Thyroid gland (tissue), 4 donors: ENCODE measurements around the gene HIP1. TPM values are rescaled to one million over a fixed set of nuclear protein-coding genes. Genes with fewer than 3 reads are reported as not detected.
"Not testable (repeated sequence)": the region's sequence is repeated elsewhere in the genome, so short reads cannot be mapped to it uniquely, and the experiment has no call there.

ENCODE experiments used
- DNase-seq, 2 donors: peaks; one replicate each; pipeline ENCODE4 v3.0.0-alpha.2; 2019
- H3K27ac ChIP-seq, 3 donors: fragments of 200-600 bp; sonication (generic); 1 replicate in 2 of 3; 2 replicates in 1 of 3; pipeline ENCODE4 v1.5.1; 2016 to 2019; ENCODE audit warnings: mild to moderate bottlenecking in 1 of 3, moderate library complexity in 1 of 3
- H3K27me3 ChIP-seq: fragments of 200-600 bp; sonication (generic); one replicate; pipeline ENCODE4 v1.5.1; 2019
- H3K36me3 ChIP-seq, 2 donors: fragments of 200-600 bp; sonication (generic); one replicate each; pipeline ENCODE4 v1.5.1; 2016 to 2019
- H3K4me1 ChIP-seq, 2 donors: fragments of 200-600 bp; sonication (generic); one replicate each; pipeline ENCODE4 v1.5.1; 2017 to 2019
- H3K4me3 ChIP-seq, 3 donors: fragments of 200-600 bp; sonication (generic); replicated peaks in 1 of 3; 1 replicate in 2 of 3; 2 replicates in 1 of 3; pipeline ENCODE4 v1.5.1; 2016; ENCODE audit warnings: mild to moderate bottlenecking in 1 of 3
- H3K9me3 ChIP-seq: fragments of 200-600 bp; sonication (generic); one replicate; pipeline ENCODE4 v1.5.1; 2017
- CTCF ChIP-seq, 6 experiments: fragments of 200-600 bp in 3 of 6; fragments of 450-650 bp in 3 of 6; sonication (generic) in 3 of 6; IDR thresholded peaks; one replicate each; pipeline ENCODE4 v1.5.1; 2016 to 2019; ENCODE audit warnings: antibody characterized with exemption in 6 of 6, mild to moderate bottlenecking in 2 of 6, inconsistent platforms in 1 of 6, moderate library complexity in 1 of 6
- POLR2A ChIP-seq, 2 donors: fragments of 450-650 bp; IDR thresholded peaks; one replicate each; pipeline ENCODE4 v1.6.1; 2017; ENCODE audit warnings: antibody characterized with exemption in 2 of 2, mild to moderate bottlenecking in 2 of 2, moderate library complexity in 1 of 2
- WGBS, 2 donors: methylation state at CpG; one replicate each; pipeline ENCODE4 v1.1.5; 2017; 5-methylcytosine and 5-hydroxymethylcytosine counted together
- intact Hi-C: fragments of 100-400 bp; cut with DNase I; formaldehyde crosslinking; loops from one replicate; pipeline ENCODE4 v1.15.1; 2023
- total RNA-seq, 4 donors: library from RNA; depleted of rRNA; stranded (reverse); fragments of >200 nt; gene quantifications; one replicate each; pipeline ENCODE4 v1.2.3, GENCODE V29; 2016

HIP1 gene
- total RNA-seq, 4 donors from 2014 or later, result 25.4 to 39.6 (median 28.1) TPM

GRCh38 chr7:75722373-75722772 is 16.4 kb downstream of the HIP1 start:
- TF ChIP-seq CTCF (IDR thresholded peaks at IDR 0.05) (no peak), POLR2A (IDR thresholded peaks at IDR 0.05) (no peak)
- H3K9me3 ChIP-seq, result no peaks in the 10 kb centered on the region
- intact Hi-C loops, result no loop called here
- no peak overlapping the region for H3K27ac ChIP-seq
- no peaks in the 10 kb centered on the region for H3K27me3 ChIP-seq
- H3K4me3 ChIP-seq, result no peak overlapping the region
- WGBS, 2 donors, result 56 to 81% methylated on average over 4 of the region's 4 CpGs
- H3K4me1 ChIP-seq, result peaks cover 3 to 11% of the 10 kb centered on the region in 2 donors
- no peaks in the 10 kb centered on the region for H3K36me3 ChIP-seq
- DNase-seq, result no peak

GRCh38 chr7:75721922-75722321 is 16.8 kb downstream of the HIP1 start:
- H3K9me3 ChIP-seq, intact Hi-C loops, DNase-seq, H3K36me3 ChIP-seq, H3K27ac ChIP-seq, H3K27me3 ChIP-seq, H3K4me3 ChIP-seq: not testable (repeated sequence)
- peaks cover 3 to 11% of the 10 kb centered on the region in 2 donors for H3K4me1 ChIP-seq
- 90 to 93% methylated on average over 8 to 9 of the region's 9 CpGs for whole genome bisulfite sequencing, 2 donors

- H3K27ac ChIP-seq, result no peak overlapping the region
- intact Hi-C loops, result no loop called here
- H3K4me3 ChIP-seq, result no peak overlapping the region
- no peaks in the 10 kb centered on the region for H3K9me3 ChIP-seq
- H3K4me1 ChIP-seq, result peaks cover 3 to 11% of the 10 kb centered on the region in 2 donors
- no peaks in the 10 kb centered on the region for H3K36me3 ChIP-seq
- no peaks in the 10 kb centered on the region for H3K27me3 ChIP-seq
- no peak for DNase-seq
- no peak for TF ChIP-seq POLR2A (IDR thresholded peaks at IDR 0.05)
- TF ChIP-seq CTCF (IDR thresholded peaks at IDR 0.05), result no peak
- 74 to 80% methylated on average over 2 of the region's 2 CpGs for WGBS, 2 donors
These were observed 17.3 kb downstream of the HIP1 start for GRCh38 chr7:75721426-75721825.

GRCh38 chr7:75719626-75720025 is 19.1 kb downstream of the HIP1 start:
- H3K9me3 ChIP-seq, result no peaks in the 10 kb centered on the region
- 95 to 99% methylated on average over 5 of the region's 5 CpGs for WGBS, 2 donors
- intact Hi-C loops, result no loop called here
- TF ChIP-seq POLR2A (IDR thresholded peaks at IDR 0.05) (no peak), CTCF (IDR thresholded peaks at IDR 0.05) (no peak)
- no peak for DNase-seq
- H3K4me3 ChIP-seq, result no peak overlapping the region
- peaks cover 3 to 11% of the 10 kb centered on the region in 2 donors for H3K4me1 ChIP-seq
- H3K27ac ChIP-seq, result no peak overlapping the region
- no peaks in the 10 kb centered on the region for H3K36me3 ChIP-seq
- H3K27me3 ChIP-seq, result no peaks in the 10 kb centered on the region

- 61 to 68% methylated on average over 10 of the region's 10 CpGs for WGBS, 2 donors
- no peak for TF ChIP-seq POLR2A (IDR thresholded peaks at IDR 0.05)
- intact Hi-C loops, result no loop called here
- H3K36me3 ChIP-seq, result no peaks in the 10 kb centered on the region
- peak overlapping the region in 1 of 3 donors; percentile 42 for H3K27ac ChIP-seq
- H3K4me3 ChIP-seq, result no peak overlapping the region
- H3K9me3 ChIP-seq, result no peaks in the 10 kb centered on the region
- no peaks in the 10 kb centered on the region for H3K27me3 ChIP-seq
- peaks cover 3 to 13% of the 10 kb centered on the region in 2 donors for H3K4me1 ChIP-seq
- peak in 1 of 2 donors; percentile 28 for DNase-seq
These were observed 20.2 kb downstream of the HIP1 start for GRCh38 chr7:75718390-75719031.

- intact Hi-C loops, H3K27me3 ChIP-seq, H3K27ac ChIP-seq, DNase-seq, H3K36me3 ChIP-seq, H3K9me3 ChIP-seq, H3K4me3 ChIP-seq: not testable (repeated sequence)
- WGBS, 2 donors, result 97 to 99% methylated on average over 3 of the region's 3 CpGs
- H3K4me1 ChIP-seq, result peaks cover 3 to 16% of the 10 kb centered on the region in 2 donors
These were observed 21.0 kb downstream of the HIP1 start for GRCh38 chr7:75717746-75718145.
